ENCODE results near the gene MOGAT1.

MOGAT1 gene

DNA sequence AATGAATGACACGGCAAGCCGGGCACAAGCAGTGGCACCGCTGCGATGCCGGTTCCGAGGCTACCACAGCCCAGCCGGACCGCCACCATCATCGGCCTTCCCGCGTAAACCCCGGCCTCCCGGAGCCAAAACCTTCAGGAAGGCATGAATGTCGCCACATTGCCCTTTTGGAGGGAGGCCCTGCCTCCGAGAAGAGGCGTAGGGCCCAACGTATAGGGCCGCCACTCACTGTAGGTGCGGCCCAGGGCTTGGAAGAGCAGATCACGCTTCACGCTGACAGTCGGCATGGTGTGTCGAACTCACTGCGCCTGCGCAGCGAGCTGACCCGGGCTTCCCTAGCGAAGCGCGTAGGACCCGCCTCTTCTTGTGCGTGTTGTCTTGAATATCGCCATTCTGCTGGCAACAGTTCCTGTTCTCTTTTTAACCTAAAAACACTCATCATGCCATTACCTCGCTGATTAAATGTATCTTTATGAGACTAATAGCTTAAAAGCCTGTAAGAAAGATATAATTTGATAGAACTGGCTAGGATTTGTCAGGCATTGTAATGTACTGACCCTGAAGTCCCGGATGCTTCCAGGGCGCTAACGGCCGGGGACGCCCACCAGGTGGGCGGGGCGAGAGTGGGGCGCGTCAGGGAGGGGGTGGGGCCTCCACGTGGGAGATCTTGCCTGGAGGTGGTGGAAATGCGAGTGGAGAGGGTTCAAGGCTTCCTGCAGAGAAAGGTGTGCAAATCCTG is 15.5 kb upstream of the MOGAT1 start, which contains the start of gene FARSB:
TSS of gene FARSB (minus strand) at position 306 of the 739 bp plus-strand sequence. CDS start at position 287, 19 bp downstream.
- TF ChIP-seq CTCF (IDR thresholded peaks at IDR 0.05), result no peak

GRCh38 chr2:222656526-222657446 is 14.7 kb upstream of the MOGAT1 start:
- no peak for TF ChIP-seq CTCF (IDR thresholded peaks at IDR 0.05)

DNA sequence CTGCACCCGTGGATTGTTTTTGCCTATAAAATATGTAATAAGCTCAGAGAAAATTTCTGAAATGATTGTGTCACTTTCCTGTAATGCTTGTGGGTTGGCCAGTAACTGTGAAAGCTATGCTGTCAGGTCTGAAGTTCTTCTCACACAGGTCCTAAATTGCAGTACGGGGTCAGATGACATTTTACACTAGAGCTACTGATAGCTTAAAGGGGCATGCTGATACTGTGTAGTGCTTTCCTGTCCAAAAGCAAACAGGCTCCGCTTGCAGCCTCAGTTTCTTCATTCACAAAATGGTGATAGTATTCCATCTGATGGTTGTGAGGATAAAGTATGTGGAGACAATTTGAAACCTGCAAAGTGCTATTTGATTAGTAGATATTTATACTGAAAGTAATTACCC is 8.0 kb upstream of the MOGAT1 start:
- no peak for TF ChIP-seq CTCF (IDR thresholded peaks at IDR 0.05)

- TF ChIP-seq CTCF (IDR thresholded peaks at IDR 0.05), result no peak
These were observed 2.8 kb upstream of the MOGAT1 start for GRCh38 chr2:222668494-222669154.

DNA sequence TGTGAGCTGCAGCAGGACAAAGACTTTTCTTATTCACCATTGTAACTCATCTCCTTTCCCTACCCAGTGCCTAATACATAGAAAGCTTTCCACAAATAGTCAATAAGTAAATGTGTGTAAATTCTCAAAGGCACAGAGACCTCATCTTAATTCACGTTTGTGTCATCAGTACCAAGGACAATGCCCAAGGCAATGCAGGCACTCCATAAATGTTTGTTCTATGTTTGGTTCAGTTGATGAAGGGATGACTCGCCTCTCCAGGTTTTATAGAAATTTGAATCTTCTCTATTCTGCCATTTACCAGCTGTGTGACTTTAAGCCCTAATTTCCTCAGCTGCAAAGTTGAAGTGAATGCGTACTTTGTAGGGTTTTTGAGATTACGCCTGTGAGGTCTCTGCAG is 2.1 kb upstream of the MOGAT1 start:
- no peak for TF ChIP-seq CTCF (IDR thresholded peaks at IDR 0.05)

GRCh38 chr2:222670191-222671038 is 1.0 kb upstream of the MOGAT1 start:
- no peak for TF ChIP-seq CTCF (IDR thresholded peaks at IDR 0.05)

DNA sequence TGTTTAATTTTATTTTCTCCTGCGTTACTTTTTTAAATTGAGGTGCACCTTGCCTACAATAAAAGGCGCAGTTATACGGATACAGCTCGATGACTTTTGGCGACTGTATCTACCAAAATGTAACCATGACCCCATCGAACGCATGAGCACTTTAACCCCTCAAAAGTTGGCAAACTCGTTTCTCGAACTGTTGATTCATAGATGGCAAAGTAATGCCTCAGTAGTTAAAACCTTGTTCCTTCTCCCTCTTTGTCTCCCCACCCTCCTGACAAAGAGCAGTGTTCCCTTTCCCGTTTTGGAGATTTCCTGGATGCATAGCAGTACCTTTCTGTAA is 577 bp downstream of the MOGAT1 start:
- no peak for TF ChIP-seq CTCF (IDR thresholded peaks at IDR 0.05)

All from LNCAP (cell line).